Measurements from ENCODE around the gene PRKG1. TPM values are rescaled to one million over a fixed set of nuclear protein-coding genes. Genes with fewer than 3 reads are reported as not detected.

PRKG1 gene
- polyA plus RNA-seq, 1 donor (not counting 4 experiments of a cell fraction or from before 2014, with no cell fraction given): 0.24 TPM

DNA sequence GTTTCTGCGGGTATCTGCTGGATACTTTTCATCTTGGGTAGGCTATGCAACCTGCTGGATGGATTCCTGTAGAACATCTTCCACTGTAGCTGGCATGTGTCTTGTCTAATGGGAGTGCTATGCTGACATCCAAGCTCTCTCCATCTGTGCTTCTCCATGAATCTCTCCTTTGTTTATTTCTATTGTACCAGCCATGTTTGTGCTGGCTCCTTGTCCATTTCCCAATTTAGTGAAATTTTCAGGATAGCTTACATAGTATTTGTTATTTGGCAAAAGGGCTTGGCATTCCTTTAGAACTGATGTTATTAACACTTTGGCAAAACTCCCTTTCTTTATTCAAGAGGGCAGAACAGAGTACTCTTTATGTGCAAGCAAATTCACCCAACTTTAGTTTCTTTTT lies 427.1 kb downstream of the PRKG1 start:
- Histone ChIP-seq H3K36me3 (ENCODE audit: control insufficient read depth in 2 of 2, extremely low read depth in 1 of 2, insufficient read depth in 2 of 2, low read length in 2 of 2) (no peaks in the 10 kb centered on the region), H4K20me1 (ENCODE audit: control insufficient read depth, extremely low read depth, insufficient read depth, low read length) (no peaks in the 10 kb centered on the region), H3K79me2 (ENCODE audit: control insufficient read depth, insufficient read depth, low read length) (no peaks in the 10 kb centered on the region), H3K9ac (ENCODE audit: control insufficient read depth, extremely low read depth, insufficient read depth, low read length) (no peak overlapping the region), H2AFZ (ENCODE audit: control insufficient read depth, low read length) (no peak overlapping the region), H3K27ac (ENCODE audit: control insufficient read depth, insufficient read depth, low read length) (no peak overlapping the region), H3K9me3 (ENCODE audit: control insufficient read depth, low read depth, low read length) (no peaks in the 10 kb centered on the region), H3K4me3 (ENCODE audit: control insufficient read depth in 2 of 3, extremely low read depth in 1 of 3, insufficient read depth in 2 of 3, low read depth in 1 of 3, low read length in 3 of 3) (no peak overlapping the region), H3K4me2 (ENCODE audit: control insufficient read depth, extremely low read depth, insufficient read depth, low read depth, low read length) (no peak overlapping the region), H3K4me1 (ENCODE audit: control insufficient read depth, extremely low read depth, insufficient read depth, low read length) (no peaks in the 10 kb centered on the region), H3K9me1 (ENCODE audit: control insufficient read depth, extremely low read depth, insufficient read depth, low read length) (no peaks in the 10 kb centered on the region), H3K27me3 (ENCODE audit: control insufficient read depth, extremely low read depth, insufficient read depth, low read length) (no peaks in the 10 kb centered on the region)
- TF ChIP-seq, protein P1, sequence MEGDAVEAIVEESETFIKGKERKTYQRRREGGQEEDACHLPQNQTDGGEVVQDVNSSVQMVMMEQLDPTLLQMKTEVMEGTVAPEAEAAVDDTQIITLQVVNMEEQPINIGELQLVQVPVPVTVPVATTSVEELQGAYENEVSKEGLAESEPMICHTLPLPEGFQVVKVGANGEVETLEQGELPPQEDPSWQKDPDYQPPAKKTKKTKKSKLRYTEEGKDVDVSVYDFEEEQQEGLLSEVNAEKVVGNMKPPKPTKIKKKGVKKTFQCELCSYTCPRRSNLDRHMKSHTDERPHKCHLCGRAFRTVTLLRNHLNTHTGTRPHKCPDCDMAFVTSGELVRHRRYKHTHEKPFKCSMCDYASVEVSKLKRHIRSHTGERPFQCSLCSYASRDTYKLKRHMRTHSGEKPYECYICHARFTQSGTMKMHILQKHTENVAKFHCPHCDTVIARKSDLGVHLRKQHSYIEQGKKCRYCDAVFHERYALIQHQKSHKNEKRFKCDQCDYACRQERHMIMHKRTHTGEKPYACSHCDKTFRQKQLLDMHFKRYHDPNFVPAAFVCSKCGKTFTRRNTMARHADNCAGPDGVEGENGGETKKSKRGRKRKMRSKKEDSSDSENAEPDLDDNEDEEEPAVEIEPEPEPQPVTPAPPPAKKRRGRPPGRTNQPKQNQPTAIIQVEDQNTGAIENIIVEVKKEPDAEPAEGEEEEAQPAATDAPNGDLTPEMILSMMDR (optimal IDR thresholded peaks at IDR 0.05 in 1 of 3, IDR thresholded peaks at IDR 0.05 in 1 of 3, conservative IDR thresholded peaks at IDR 0.05 in 1 of 3; ENCODE audit: extremely low read depth in 1 of 3, insufficient read depth in 2 of 3, low read length in 3 of 3): no peak
- no peak for TF ChIP-seq EZH2 (IDR thresholded peaks at IDR 0.05; ENCODE audit: low read length)
- FAIRE-seq: no peak
- DNase-seq (ENCODE audit: low read depth, low spot score): no peak
- dilution Hi-C loops (cut with MboI; ENCODE audit: extremely low pct_ligation_motif_present, low sequenced_read_pairs): no loop called here

DNA sequence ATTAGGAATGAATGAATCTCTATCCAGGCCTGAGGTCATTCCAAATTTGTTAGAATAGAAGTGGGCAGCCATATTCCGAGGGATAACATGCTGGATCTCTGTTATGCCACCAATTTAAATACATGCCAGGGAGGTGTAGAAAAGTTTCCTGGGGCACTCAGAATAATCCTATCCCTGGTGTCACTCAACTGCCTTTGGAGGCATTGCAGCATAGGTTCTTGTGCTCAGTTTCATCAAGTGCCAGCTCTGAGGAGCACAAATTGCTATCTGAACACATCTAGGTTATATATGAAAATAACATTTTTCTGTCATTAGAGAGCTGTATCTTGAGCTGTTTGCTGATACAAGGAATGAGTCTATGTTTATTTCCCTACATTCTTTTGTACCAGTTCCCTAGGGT lies 427.8 kb downstream of the PRKG1 start:
- H3K27ac ChIP-seq (ENCODE audit: control insufficient read depth, insufficient read depth, low read length): no peak overlapping the region
- H2AFZ ChIP-seq (ENCODE audit: control insufficient read depth, low read length): no peak overlapping the region
- H3K9me1 ChIP-seq (ENCODE audit: control insufficient read depth, extremely low read depth, insufficient read depth, low read length): no peaks in the 10 kb centered on the region
- no peak overlapping the region for H3K9ac ChIP-seq (ENCODE audit: control insufficient read depth, extremely low read depth, insufficient read depth, low read length)
- TF ChIP-seq, protein P1 (optimal IDR thresholded peaks at IDR 0.05 in 1 of 3, IDR thresholded peaks at IDR 0.05 in 1 of 3, conservative IDR thresholded peaks at IDR 0.05 in 1 of 3; ENCODE audit: extremely low read depth in 1 of 3, insufficient read depth in 2 of 3, low read length in 3 of 3): no peak
- TF ChIP-seq EZH2 (IDR thresholded peaks at IDR 0.05; ENCODE audit: low read length): no peak
- no peak overlapping the region for H3K4me2 ChIP-seq (ENCODE audit: control insufficient read depth, extremely low read depth, insufficient read depth, low read depth, low read length)
- no peaks in the 10 kb centered on the region for H3K27me3 ChIP-seq (ENCODE audit: control insufficient read depth, extremely low read depth, insufficient read depth, low read length)
- no peaks in the 10 kb centered on the region for H4K20me1 ChIP-seq (ENCODE audit: control insufficient read depth, extremely low read depth, insufficient read depth, low read length)
- H3K9me3 ChIP-seq (ENCODE audit: control insufficient read depth, low read depth, low read length): no peaks in the 10 kb centered on the region
- H3K4me3 ChIP-seq (ENCODE audit: control insufficient read depth in 2 of 3, extremely low read depth in 1 of 3, insufficient read depth in 2 of 3, low read depth in 1 of 3, low read length in 3 of 3): no peak overlapping the region
- DNase-seq (ENCODE audit: low read depth, low spot score) (no peak), FAIRE-seq (no peak)
- H3K4me1 ChIP-seq (ENCODE audit: control insufficient read depth, extremely low read depth, insufficient read depth, low read length): no peaks in the 10 kb centered on the region
- no peaks in the 10 kb centered on the region for H3K36me3 ChIP-seq (ENCODE audit: control insufficient read depth in 2 of 2, extremely low read depth in 1 of 2, insufficient read depth in 2 of 2, low read length in 2 of 2)
- dilution Hi-C loops (cut with MboI; ENCODE audit: extremely low pct_ligation_motif_present, low sequenced_read_pairs): no loop called here
- H3K79me2 ChIP-seq (ENCODE audit: control insufficient read depth, insufficient read depth, low read length): no peaks in the 10 kb centered on the region

All from keratinocyte (primary cell).